Right cardiac atrium (tissue), 5 donors: ENCODE data around the gene RHOT1. TPM values are rescaled to one million over a fixed set of nuclear protein-coding genes. Genes with fewer than 3 reads are reported as not detected.
"Not testable (repeated sequence)": the region's sequence is repeated elsewhere in the genome, so short reads cannot be mapped to it uniquely, and the experiment has no call there.

ENCODE experiments used
- ATAC-seq, 2 donors: fragments of 200-7000 bp; cut with Tn5 transposase; one replicate each; pipeline versions ENCODE4 v1.8.0 to v1.9.1; 2020; ENCODE audit warnings: moderate library complexity in 2 of 2, mild to moderate bottlenecking in 1 of 2
- DNase-seq, 3 donors: peaks; one replicate each; pipeline ENCODE4 v3.0.0-alpha.2; 2020
- H3K27ac ChIP-seq: one replicate; pipeline ENCODE4 v1.5.1; 2013; ENCODE audit warnings: mild to moderate bottlenecking, low read length, control low read depth, moderate library complexity
- H3K27me3 ChIP-seq: one replicate; pipeline ENCODE4 v1.6.1; 2013; ENCODE audit not compliant: control insufficient read depth, insufficient read depth
- H3K4me1 ChIP-seq: one replicate; pipeline ENCODE4 v1.6.1; 2013; ENCODE audit warnings: low read length; ENCODE audit not compliant: control insufficient read depth, insufficient read depth
- H3K4me3 ChIP-seq: one replicate; pipeline ENCODE4 v1.5.1; 2013; ENCODE audit warnings: low read length, control low read depth
- H3K9me3 ChIP-seq: one replicate; pipeline ENCODE4 v1.6.1; 2013; ENCODE audit warnings: low read length; ENCODE audit not compliant: control insufficient read depth
- WGBS: extraction: QIAGEN DNeasy Blood & Tissue Kit; methylation state at CpG from one replicate; pipeline ENCODE4 v1.1.7; 2013; 5-methylcytosine and 5-hydroxymethylcytosine counted together
- intact Hi-C, 4 donors: fragments of 100-400 bp; cut with DNase I; formaldehyde crosslinking; loops; one replicate each; pipeline versions ENCODE4 v1.11.0 to v1.14.0; 2022 to 2023
- polyA plus RNA-seq: library from polyadenylated mRNA; stranded (reverse); fragments of 200-250 nt; gene quantifications from one replicate; pipeline ENCODE4 v1.2.3, GENCODE V29; 2013
- total RNA-seq, 4 donors: library from RNA; stranded (reverse); fragmentation: NEBNext Ultra II Directional; extraction: Animal tissue kit (Norgen Biotek cat#: 25700); gene quantifications; one replicate each; pipeline ENCODE4 v1.2.1, GENCODE V29; 2021
- donor health status: healthy with polysubstance abuse.
- donor health status: DM: no; HTN: yes; CAD: no.
- donor health status: DM: no; HTN: no; CAD: no.
- donor health status: DM: no; HTN: yes; CAD: no; lungs with severe emphysema.
- donor health status: DM: yes; HTN: yes; CAD: no.

RHOT1 gene
- total and polyA plus RNA-seq, 5 donors: 50.9 to 69.3 (median 53.8) TPM

GRCh38 chr17:32261936-32262510 lies 119.7 kb downstream of the RHOT1 start:
- peak in 1 of 3 donors; percentile 54 for DNase-seq
- WGBS: 59% methylated on average over 13 of the region's 13 CpGs
- no peaks in the 10 kb centered on the region for H3K27me3 ChIP-seq
- peak; percentile 47 to 48 for ATAC-seq
- no peak overlapping the region for H3K4me3 ChIP-seq
- no peaks in the 10 kb centered on the region for H3K4me1 ChIP-seq
- intact Hi-C loops: no loop called here
- no peaks in the 10 kb centered on the region for H3K9me3 ChIP-seq
- H3K27ac ChIP-seq: no peak overlapping the region

GRCh38 chr17:32263515-32263914 lies 121.2 kb downstream of the RHOT1 start:
- intact Hi-C loops, H3K27ac ChIP-seq, H3K27me3 ChIP-seq, H3K4me1 ChIP-seq, H3K4me3 ChIP-seq, H3K9me3 ChIP-seq, DNase-seq, ATAC-seq: not testable (repeated sequence)
- 94% methylated on average over 17 of the region's 17 CpGs for WGBS

- Histone ChIP-seq H3K27ac (no peak overlapping the region), H3K9me3 (no peaks in the 10 kb centered on the region), H3K4me3 (no peak overlapping the region), H3K4me1 (no peaks in the 10 kb centered on the region), H3K27me3 (no peaks in the 10 kb centered on the region)
- intact Hi-C loops: no loop called here
- ATAC-seq: no peak
- WGBS: 41% methylated on average over 6 of the region's 6 CpGs
- no peak for DNase-seq
Observed at GRCh38 chr17:32264140-32264799, 122.0 kb downstream of the RHOT1 start.

- no peak for DNase-seq
- Histone ChIP-seq H3K4me1 (no peaks in the 10 kb centered on the region), H3K9me3 (no peaks in the 10 kb centered on the region), H3K27me3 (no peaks in the 10 kb centered on the region), H3K27ac (no peak overlapping the region), H3K4me3 (peak overlapping the region; percentile 42)
- intact Hi-C loops: no loop called here
- no peak for ATAC-seq
- WGBS: 23% methylated on average over 8 of the region's 8 CpGs
Observed at GRCh38 chr17:32264823-32265191, 122.5 kb downstream of the RHOT1 start.

- H3K27me3 ChIP-seq: no peaks in the 10 kb centered on the region
- H3K4me1 ChIP-seq: no peaks in the 10 kb centered on the region
- peak; percentile 46 to 68 for ATAC-seq
- peak within 1 kb of the TSS; percentile 42 for H3K4me3 ChIP-seq
- DNase-seq: peak; percentile 47 to 85 (median 84)
- H3K9me3 ChIP-seq: no peaks in the 10 kb centered on the region
- H3K27ac ChIP-seq: no peak within 1 kb of the TSS
- WGBS: 2% methylated on average over 68 of the region's 68 CpGs
- intact Hi-C loops: no loop called here
Observed at GRCh38 chr17:32265192-32265923, 123.1 kb downstream of the RHOT1 start, which contains the start of gene RHBDL3. RHBDL3 (plus strand) TSS chr17:32265832; CDS start chr17:32266190, 358 bp downstream.

GRCh38 chr17:32266051-32266388 lies 123.7 kb downstream of the RHOT1 start:
- no peaks in the 10 kb centered on the region for H3K4me1 ChIP-seq
- under 1% methylated on average over 55 of the region's 55 CpGs for WGBS
- DNase-seq: no peak
- no peaks in the 10 kb centered on the region for H3K9me3 ChIP-seq
- ATAC-seq: no peak
- H3K27ac ChIP-seq: no peak overlapping the region
- intact Hi-C loops: no loop called here
- no peaks in the 10 kb centered on the region for H3K27me3 ChIP-seq
- peak overlapping the region; percentile 42 for H3K4me3 ChIP-seq

- Histone ChIP-seq H3K9me3 (no peaks in the 10 kb centered on the region), H3K4me3 (peak overlapping the region; percentile 42), H3K4me1 (no peaks in the 10 kb centered on the region), H3K27me3 (no peaks in the 10 kb centered on the region), H3K27ac (no peak overlapping the region)
- DNase-seq (peak in 2 of 3 donors; percentile 71 to 74), ATAC-seq (peak; percentile 9 to 17)
- intact Hi-C loops: no loop called here
- WGBS: under 1% methylated on average over 78 of the region's 78 CpGs
Observed at GRCh38 chr17:32266389-32267301, 124.3 kb downstream of the RHOT1 start.

- H3K4me3 ChIP-seq: no peak overlapping the region
- H3K4me1 ChIP-seq: no peaks in the 10 kb centered on the region
- DNase-seq (no peak), ATAC-seq (peak; percentile 23 to 40)
- H3K27me3 ChIP-seq: no peaks in the 10 kb centered on the region
- 19% methylated on average over 10 of the region's 10 CpGs for WGBS
- intact Hi-C loops: no loop called here
- H3K27ac ChIP-seq: no peak overlapping the region
- H3K9me3 ChIP-seq: no peaks in the 10 kb centered on the region
Observed at GRCh38 chr17:32267690-32268205, 125.4 kb downstream of the RHOT1 start.

GRCh38 chr17:32268734-32269288 lies 126.5 kb downstream of the RHOT1 start:
- Histone ChIP-seq H3K9me3 (no peaks in the 10 kb centered on the region), H3K27ac (peak overlapping the region; percentile 46), H3K4me3 (no peak overlapping the region), H3K27me3 (no peaks in the 10 kb centered on the region), H3K4me1 (no peaks in the 10 kb centered on the region)
- intact Hi-C loops: no loop called here
- ATAC-seq (no peak), DNase-seq (no peak)
- 74% methylated on average over 7 of the region's 7 CpGs for WGBS

GRCh38 chr17:32269377-32269776 lies 127.1 kb downstream of the RHOT1 start:
- peak; percentile 80 to 82 for ATAC-seq
- intact Hi-C loops: no loop called here
- 59% methylated on average over 11 of the region's 11 CpGs for WGBS
- Histone ChIP-seq H3K4me3 (no peak overlapping the region), H3K27ac (peak overlapping the region; percentile 46), H3K9me3 (no peaks in the 10 kb centered on the region), H3K27me3 (no peaks in the 10 kb centered on the region), H3K4me1 (no peaks in the 10 kb centered on the region)
- peak; percentile 62 to 87 (median 84) for DNase-seq
